HS-27A (cell line): ENCODE measurements around the gene GAPDH.

Experiments used
- DNase-seq: peaks from one replicate; pipeline ENCODE4 v3.0.0-alpha.2; 2012; ENCODE audit warnings: low read depth, missing footprints

The GAPDH gene

DNA sequence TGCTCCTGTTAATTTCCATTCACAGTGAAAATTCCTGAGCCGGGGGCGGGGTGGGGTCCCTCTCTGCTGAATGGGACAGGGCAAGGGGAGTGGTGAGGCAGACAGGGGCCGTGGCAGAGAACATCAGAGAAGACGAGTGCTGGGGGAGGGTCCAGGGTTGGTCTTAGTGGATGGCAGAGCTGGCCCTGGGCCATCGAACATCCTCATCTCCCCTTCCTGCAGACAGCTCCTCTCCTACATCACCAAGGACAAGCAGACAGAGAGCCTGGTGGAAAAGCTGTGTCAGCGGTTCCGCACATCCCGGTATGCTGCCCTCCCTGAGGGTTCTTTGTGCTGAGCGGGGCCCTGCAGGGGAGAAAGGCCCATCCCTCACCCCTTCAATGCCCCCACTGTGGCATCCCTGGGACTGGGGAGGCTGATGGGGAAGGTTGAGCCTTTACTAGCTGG lies 5.0 kb upstream of the GAPDH start:
- DNase-seq: no peak

DNA sequence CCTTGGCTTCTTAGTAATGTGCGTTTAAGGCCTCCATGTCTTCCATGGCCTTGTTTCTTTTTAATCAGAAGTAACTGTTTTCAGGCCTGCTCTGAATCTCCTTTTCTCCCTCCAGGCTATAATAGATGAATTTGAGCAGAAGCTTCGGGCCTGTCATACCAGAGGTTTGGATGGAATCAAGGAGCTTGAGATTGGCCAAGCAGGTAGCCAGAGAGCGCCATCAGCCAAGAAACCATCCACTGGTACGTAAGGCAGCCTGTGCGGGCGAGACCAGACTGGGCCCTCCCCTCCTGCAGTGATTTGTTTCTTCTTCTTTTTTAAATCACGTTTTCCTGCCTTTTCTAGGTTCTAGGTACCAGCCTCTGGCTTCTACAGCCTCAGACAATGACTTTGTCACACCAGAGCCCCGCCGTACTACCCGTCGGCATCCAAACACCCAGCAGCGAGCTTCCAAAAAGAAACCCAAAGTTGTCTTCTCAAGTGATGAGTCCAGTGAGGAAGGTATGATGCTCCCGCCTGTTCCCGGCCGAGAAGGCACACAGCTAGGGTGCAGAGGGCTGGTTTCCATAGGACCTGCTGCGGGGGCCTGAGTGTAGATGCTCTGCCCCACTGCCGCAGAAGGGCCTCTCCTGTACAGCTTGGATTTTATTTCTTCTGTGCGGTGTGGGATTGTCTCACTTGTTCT lies 3.6 kb upstream of the GAPDH start:
- DNase-seq: no peak

DNA sequence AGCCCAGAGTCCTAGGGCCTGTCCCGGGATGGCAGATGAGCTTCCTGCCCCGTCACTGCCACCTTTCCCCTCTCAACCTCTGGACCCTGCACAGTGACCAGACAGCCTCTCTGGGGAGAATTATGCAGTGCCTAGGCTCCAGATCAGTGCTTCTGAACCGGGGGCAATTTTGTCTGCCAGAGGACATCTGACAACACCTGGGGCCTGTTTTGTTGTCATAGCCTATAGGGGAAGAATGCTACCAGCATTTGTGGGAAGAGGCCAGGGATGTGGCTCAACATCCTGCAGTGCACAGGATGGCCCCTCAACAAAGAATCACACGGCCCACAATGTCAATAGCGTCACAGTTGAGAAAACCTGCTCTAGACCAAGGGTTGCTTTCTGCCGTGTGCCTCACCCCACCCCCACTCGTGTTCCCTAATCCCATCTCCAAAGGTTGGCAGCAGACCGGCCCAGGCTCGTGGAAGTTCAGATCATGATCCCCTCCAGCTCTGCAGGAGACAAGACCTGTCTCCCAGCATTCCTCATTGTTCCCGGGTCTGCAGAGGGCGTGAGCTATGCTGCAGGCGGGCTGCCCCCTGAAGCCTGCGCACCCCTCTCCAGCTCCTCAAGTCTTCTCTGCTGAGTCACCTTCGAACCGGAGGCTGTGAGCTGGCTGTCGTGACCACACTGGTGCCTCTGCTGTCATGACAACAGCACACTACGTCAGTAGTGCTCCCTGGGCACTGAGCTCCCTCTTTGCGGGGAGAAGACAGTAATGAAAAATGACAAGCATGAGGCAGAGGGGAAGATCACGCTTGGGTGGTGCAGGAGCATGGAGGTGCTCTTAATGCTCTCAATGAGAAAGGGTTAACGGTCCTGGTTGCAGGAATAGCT lies 2.0 kb upstream of the GAPDH start:
- peak; percentile 95 for DNase-seq

DNA sequence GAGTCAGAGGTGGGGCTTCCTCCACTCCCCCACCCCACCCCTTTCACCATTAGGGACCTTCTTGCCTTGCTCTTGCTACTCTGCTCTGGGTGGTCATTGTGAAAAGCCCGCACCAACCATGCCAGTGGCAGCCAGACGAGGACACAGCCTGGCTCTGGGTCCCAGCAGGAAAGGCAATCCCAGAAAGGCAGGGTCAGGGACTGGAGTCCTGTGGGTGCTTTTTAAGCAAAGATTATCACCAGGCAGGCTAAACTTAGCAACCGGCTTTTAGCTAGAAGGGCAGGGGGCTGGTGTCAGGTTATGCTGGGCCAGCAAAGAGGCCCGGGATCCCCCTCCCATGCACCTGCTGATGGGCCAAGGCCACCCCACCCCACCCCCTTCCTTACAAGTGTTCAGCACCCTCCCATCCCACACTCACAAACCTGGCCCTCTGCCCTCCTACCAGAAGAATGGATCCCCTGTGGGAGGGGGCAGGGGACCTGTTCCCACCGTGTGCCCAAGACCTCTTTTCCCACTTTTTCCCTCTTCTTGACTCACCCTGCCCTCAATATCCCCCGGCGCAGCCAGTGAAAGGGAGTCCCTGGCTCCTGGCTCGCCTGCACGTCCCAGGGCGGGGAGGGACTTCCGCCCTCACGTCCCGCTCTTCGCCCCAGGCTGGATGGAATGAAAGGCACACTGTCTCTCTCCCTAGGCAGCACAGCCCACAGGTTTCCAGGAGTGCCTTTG lies 1.2 kb upstream of the GAPDH start:
- peak; percentile 68 for DNase-seq

DNA sequence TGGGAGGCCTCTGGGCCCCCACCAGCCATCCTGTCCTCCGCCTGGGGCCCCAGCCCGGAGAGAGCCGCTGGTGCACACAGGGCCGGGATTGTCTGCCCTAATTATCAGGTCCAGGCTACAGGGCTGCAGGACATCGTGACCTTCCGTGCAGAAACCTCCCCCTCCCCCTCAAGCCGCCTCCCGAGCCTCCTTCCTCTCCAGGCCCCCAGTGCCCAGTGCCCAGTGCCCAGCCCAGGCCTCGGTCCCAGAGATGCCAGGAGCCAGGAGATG lies 729 bp upstream of the GAPDH start:
- no peak for DNase-seq

DNA sequence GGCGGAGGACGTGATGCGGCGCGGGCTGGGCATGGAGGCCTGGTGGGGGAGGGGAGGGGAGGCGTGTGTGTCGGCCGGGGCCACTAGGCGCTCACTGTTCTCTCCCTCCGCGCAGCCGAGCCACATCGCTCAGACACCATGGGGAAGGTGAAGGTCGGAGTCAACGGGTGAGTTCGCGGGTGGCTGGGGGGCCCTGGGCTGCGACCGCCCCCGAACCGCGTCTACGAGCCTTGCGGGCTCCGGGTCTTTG lies 303 bp downstream of the GAPDH start:
- no peak for DNase-seq

DNA sequence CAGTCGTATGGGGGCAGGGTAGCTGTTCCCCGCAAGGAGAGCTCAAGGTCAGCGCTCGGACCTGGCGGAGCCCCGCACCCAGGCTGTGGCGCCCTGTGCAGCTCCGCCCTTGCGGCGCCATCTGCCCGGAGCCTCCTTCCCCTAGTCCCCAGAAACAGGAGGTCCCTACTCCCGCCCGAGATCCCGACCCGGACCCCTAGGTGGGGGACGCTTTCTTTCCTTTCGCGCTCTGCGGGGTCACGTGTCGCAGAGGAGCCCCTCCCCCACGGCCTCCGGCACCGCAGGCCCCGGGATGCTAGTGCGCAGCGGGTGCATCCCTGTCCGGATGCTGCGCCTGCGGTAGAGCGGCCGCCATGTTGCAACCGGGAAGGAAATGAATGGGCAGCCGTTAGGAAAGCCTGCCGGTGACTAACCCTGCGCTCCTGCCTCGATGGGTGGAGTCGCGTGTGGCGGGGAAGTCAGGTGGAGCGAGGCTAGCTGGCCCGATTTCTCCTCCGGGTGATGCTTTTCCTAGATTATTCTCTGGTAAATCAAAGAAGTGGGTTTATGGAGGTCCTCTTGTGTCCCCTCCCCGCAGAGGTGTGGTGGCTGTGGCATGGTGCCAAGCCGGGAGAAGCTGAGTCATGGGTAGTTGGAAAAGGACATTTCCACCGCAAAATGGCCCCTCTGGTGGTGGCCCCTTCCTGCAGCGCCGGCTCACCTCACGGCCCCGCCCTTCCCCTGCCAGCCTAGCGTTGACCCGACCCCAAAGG lies 804 bp downstream of the GAPDH start:
- peak; percentile 45 for DNase-seq

DNA sequence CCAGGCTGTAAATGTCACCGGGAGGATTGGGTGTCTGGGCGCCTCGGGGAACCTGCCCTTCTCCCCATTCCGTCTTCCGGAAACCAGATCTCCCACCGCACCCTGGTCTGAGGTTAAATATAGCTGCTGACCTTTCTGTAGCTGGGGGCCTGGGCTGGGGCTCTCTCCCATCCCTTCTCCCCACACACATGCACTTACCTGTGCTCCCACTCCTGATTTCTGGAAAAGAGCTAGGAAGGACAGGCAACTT lies 1.3 kb downstream of the GAPDH start:
- no peak for DNase-seq

DNA sequence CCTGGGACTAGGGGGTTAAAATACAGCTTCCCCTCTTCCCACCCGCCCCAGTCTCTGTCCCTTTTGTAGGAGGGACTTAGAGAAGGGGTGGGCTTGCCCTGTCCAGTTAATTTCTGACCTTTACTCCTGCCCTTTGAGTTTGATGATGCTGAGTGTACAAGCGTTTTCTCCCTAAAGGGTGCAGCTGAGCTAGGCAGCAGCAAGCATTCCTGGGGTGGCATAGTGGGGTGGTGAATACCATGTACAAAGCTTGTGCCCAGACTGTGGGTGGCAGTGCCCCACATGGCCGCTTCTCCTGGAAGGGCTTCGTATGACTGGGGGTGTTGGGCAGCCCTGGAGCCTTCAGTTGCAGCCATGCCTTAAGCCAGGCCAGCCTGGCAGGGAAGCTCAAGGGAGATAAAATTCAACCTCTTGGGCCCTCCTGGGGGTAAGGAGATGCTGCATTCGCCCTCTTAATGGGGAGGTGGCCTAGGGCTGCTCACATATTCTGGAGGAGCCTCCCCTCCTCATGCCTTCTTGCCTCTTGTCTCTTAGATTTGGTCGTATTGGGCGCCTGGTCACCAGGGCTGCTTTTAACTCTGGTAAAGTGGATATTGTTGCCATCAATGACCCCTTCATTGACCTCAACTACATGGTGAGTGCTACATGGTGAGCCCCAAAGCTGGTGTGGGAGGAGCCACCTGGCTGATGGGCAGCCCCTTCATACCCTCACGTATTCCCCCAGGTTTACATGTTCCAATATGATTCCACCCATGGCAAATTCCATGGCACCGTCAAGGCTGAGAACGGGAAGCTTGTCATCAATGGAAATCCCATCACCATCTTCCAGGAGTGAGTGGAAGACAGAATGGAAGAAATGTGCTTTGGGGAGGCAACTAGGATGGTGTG lies 1.9 kb downstream of the GAPDH start:
- no peak for DNase-seq

DNA sequence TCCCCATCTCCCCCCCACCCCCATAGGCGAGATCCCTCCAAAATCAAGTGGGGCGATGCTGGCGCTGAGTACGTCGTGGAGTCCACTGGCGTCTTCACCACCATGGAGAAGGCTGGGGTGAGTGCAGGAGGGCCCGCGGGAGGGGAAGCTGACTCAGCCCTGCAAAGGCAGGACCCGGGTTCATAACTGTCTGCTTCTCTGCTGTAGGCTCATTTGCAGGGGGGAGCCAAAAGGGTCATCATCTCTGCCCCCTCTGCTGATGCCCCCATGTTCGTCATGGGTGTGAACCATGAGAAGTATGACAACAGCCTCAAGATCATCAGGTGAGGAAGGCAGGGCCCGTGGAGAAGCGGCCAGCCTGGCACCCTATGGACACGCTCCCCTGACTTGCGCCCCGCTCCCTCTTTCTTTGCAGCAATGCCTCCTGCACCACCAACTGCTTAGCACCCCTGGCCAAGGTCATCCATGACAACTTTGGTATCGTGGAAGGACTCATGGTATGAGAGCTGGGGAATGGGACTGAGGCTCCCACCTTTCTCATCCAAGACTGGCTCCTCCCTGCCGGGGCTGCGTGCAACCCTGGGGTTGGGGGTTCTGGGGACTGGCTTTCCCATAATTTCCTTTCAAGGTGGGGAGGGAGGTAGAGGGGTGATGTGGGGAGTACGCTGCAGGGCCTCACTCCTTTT lies 2.7 kb downstream of the GAPDH start:
- no peak for DNase-seq

DNA sequence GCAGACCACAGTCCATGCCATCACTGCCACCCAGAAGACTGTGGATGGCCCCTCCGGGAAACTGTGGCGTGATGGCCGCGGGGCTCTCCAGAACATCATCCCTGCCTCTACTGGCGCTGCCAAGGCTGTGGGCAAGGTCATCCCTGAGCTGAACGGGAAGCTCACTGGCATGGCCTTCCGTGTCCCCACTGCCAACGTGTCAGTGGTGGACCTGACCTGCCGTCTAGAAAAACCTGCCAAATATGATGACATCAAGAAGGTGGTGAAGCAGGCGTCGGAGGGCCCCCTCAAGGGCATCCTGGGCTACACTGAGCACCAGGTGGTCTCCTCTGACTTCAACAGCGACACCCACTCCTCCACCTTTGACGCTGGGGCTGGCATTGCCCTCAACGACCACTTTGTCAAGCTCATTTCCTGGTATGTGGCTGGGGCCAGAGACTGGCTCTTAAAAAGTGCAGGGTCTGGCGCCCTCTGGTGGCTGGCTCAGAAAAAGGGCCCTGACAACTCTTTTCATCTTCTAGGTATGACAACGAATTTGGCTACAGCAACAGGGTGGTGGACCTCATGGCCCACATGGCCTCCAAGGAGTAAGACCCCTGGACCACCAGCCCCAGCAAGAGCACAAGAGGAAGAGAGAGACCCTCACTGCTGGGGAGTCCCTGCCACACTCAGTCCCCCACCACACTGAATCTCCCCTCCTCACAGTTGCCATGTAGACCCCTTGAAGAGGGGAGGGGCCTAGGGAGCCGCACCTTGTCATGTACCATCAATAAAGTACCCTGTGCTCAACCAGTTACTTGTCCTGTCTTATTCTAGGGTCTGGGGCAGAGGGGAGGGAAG lies 3.5 kb downstream of the GAPDH start:
- peak; percentile 47 for DNase-seq

DNA sequence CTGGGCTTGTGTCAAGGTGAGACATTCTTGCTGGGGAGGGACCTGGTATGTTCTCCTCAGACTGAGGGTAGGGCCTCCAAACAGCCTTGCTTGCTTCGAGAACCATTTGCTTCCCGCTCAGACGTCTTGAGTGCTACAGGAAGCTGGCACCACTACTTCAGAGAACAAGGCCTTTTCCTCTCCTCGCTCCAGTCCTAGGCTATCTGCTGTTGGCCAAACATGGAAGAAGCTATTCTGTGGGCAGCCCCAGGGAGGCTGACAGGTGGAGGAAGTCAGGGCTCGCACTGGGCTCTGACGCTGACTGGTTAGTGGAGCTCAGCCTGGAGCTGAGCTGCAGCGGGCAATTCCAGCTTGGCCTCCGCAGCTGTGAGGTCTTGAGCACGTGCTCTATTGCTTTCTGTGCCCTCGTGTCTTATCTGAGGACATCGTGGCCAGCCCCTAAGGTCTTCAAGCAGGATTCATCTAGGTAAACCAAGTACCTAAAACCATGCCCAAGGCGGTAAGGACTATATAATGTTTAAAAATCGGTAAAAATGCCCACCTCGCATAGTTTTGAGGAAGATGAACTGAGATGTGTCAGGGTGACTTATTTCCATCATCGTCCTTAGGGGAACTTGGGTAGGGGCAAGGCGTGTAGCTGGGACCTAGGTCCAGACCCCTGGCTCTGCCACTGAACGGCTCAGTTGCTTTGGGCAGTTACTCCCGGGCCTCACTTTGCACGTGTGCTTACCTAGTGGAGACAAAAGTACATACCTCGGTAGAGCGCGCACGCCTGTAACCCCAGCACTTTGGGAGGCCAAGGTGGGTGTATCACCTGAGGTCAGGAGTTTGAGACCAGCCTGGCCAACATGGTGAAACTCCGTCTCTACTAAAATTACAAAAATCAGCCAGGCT lies 4.3 kb downstream of the GAPDH start:
- DNase-seq: peak; percentile 42

DNA sequence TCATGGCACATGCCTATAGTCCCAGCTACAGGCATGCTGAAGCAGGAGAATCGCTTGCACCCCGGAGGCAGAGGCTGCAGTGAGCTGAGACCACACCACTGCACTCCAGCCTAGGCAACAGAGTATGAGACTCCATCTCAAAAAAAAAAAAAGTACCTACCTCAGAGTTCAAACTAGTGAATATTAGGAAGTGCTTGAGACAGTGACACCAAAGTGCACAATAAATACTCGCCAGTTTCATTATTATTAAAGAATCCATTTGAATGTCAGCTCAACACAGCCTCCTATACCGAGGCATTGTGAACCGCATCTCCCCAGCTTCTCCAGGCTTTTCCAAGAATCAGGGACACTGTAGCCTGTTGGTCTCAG lies 5.0 kb downstream of the GAPDH start:
- DNase-seq: no peak

DNA sequence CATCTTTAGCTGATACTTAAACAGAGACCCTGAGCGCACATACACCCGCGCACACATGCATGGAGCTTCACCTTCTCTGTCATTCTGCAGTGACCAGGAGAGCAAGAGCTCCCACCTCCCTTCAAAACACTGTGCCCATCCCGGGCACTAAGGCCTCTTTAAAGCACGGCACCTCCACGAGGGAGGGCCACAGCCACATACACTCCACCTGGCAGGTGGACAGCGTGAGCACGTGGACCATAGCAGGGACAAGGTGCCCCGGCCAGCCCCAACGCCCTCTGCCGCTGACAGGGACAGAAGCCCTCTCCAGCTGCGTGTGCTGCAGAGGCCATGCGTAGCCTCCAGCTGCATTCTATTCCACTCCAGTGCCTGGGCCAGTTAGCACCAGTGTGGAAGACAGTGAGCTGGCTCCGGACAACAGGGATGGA lies 5.4 kb downstream of the GAPDH start:
- peak; percentile 46 for DNase-seq

DNA sequence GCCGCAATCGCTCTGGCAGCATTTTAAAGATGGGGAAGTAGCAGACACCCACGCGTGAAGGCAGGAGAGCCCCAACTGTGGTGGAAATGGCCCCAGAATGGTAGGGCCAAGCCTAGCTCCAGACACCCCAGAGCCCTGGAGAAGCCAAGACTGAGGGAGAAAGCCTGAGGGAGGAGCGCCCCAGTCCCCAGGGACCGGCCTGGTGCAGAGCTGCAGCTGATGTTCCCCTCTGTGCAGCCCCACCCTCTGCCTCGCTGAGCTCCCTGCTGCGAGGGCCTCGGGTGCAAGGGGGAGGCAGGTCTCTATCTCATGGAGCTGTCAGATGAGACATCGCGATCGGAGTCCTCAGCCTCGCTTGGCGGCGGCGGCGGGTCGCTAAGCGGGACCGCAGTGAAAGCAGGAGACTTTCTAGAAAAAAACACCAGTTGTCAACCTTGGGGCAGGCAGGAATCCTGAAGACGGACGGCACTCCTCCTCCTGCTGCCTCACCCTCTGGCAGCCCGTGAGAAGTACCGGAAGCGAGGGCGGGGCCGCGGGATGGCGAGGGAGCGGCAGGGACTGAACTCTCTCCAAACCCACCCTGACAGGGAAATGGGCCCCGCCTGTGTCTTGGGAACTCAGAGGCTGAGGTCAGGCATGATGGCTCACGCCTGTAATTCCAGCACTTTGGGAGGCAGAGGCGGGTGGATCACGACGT lies 6.0 kb downstream of the GAPDH start:
- peak; percentile 90 for DNase-seq

DNA sequence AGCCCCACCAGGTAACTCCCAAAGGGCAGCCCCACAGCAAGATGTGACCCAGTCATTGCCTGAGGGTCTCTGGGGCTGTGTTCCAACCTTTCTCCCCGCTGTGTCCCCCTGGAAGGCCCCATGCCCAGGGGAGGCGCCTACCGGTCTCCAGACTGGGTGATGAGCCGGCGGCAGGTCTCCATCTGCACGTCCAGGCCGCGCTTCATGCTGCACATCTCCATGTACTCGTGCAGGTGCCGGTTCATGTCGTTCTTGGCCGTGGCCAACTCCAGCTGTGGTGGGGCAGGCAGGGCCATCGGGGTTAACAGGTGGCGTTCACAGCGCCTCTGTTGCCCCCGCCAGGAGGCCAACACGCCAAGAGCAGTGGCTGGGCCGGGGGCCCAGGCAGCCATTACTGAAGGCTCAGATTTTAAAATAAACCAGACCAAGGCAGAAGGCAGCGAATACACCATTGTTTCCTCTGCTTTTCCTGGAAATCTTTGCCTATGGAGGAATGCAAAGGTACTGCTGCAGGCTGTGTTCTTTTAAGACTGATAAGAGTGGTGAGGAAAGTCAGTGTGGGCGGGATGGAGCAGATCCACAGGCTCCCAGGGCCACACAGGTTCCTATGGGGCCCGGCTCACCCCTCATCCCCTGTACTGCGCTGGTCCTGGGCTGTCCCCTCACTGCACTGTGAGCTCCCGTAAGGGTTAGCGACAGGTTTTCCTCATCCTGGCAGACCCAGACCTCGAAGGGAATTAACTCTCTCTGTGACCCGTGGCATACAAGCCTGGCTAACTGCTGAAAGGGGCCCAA lies 7.3 kb downstream of the GAPDH start:
- DNase-seq: no peak

DNA sequence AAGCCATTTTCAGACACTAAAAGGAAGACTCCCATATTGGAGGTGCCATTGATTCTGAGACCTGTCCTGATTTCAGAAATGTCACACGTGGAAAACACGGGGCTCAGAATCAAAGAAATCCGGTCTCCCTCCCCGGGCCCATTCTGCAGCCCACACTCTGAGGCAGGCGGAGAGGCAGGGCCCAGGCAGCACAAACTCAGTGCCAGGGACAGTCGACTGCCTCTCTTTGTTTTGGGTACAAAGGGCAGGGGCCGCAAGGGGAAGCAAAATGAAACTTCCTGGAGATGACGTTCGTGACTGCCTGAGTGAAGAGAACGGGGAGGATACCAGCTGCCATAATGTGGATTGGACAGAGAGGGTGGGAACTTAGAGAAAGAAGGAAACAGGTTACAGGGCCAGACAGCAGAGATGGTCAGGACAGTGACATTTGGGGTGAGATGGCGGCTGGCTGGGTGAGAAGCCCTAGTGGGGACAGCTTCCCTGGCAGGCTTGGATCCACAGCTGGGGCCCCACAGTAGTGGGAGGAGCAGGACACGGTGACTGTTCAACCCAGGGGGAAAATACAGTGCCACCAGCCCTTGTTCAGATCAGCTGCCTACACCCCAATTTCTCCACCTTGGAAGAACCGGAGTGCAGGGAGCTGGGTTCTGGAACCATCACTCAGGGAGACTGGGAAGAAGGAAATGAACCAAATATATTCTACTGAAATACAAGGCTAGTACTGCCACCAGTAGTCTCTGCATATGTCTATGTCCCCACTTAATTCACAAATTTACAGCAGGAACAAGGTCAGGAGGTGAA lies 8.1 kb downstream of the GAPDH start:
- DNase-seq: no peak
